Lower leg skin (tissue), 4 donors: ENCODE results near the gene CPLX3. TPM values are rescaled to one million over a fixed set of nuclear protein-coding genes. Genes with fewer than 3 reads are reported as not detected.

Source experiments
- DNase-seq, 2 donors: peaks; one replicate each; pipeline ENCODE4 v3.0.0-alpha.2; 2019; ENCODE audit warnings: low spot score in 2 of 2
- H3K4me3 ChIP-seq: fragments of 200-600 bp; sonication (generic); 2 replicates; pipeline ENCODE4 v1.5.1; 2017; ENCODE audit warnings: mild to moderate bottlenecking, low read depth; ENCODE audit not compliant: poor library complexity, severe bottlenecking
- CTCF ChIP-seq, 3 donors: fragments of 450-650 bp; IDR thresholded peaks; one replicate each; pipeline ENCODE4 v1.5.1; 2016; ENCODE audit warnings: antibody characterized with exemption in 3 of 3, mild to moderate bottlenecking in 3 of 3, moderate library complexity in 2 of 3
- POLR2A ChIP-seq, 2 donors: fragments of 450-650 bp; IDR thresholded peaks; one replicate each; pipeline ENCODE4 v1.6.1; 2016 to 2017; ENCODE audit warnings: antibody characterized with exemption in 2 of 2, mild to moderate bottlenecking in 1 of 2, moderate library complexity in 1 of 2
- WGBS, 2 donors: methylation state at CpG; one replicate each; pipeline ENCODE4 v1.1.5; 2018; 5-methylcytosine and 5-hydroxymethylcytosine counted together
- intact Hi-C: fragments of 100-400 bp; cut with DNase I; formaldehyde crosslinking; loops from one replicate; pipeline ENCODE4 v1.15.0; 2023; ENCODE audit warnings: low total_unique reads
- total RNA-seq, 4 donors: library from RNA; depleted of rRNA; stranded (reverse); fragments of >200 nt; gene quantifications; one replicate each; pipeline ENCODE4 v1.1.0, GENCODE V29; 2016

Gene CPLX3
- total RNA-seq, 4 donors from 2014 or later: 0.17 to 0.84 (median 0.28) TPM

- intact Hi-C loops: no loop called here
- TF ChIP-seq POLR2A (IDR thresholded peaks at IDR 0.05) (no peak), CTCF (IDR thresholded peaks at IDR 0.05) (no peak)
- no peak for DNase-seq
- 78 to 86% methylated on average over 15 of the region's 15 CpGs for WGBS, 2 donors
- no peak overlapping the region for H3K4me3 ChIP-seq
Observed at GRCh38 chr15:74837482-74838136, 11.2 kb downstream of the CPLX3 start.

GRCh38 chr15:74838137-74838516 lies 11.7 kb downstream of the CPLX3 start:
- no peak for DNase-seq
- no peak overlapping the region for H3K4me3 ChIP-seq
- no peak for TF ChIP-seq CTCF (IDR thresholded peaks at IDR 0.05)
- no peak for TF ChIP-seq POLR2A (IDR thresholded peaks at IDR 0.05)
- WGBS, 2 donors: 88 to 97% methylated on average over 7 to 10 of the region's 10 CpGs
- intact Hi-C loops: no loop called here

- TF ChIP-seq POLR2A (IDR thresholded peaks at IDR 0.05) (no peak), CTCF (IDR thresholded peaks at IDR 0.05) (no peak)
- no peak for DNase-seq
- H3K4me3 ChIP-seq: no peak overlapping the region
- whole genome bisulfite sequencing, 2 donors: 88 to 89% methylated on average over 11 of the region's 11 CpGs
- intact Hi-C loops: no loop called here
Observed at GRCh38 chr15:74838746-74839525, 12.5 kb downstream of the CPLX3 start.

- no peak for TF ChIP-seq POLR2A (IDR thresholded peaks at IDR 0.05)
- TF ChIP-seq CTCF (IDR thresholded peaks at IDR 0.05): no peak
- 86% methylated on average over 31 of the region's 31 CpGs for WGBS, 2 donors
- no peak overlapping the region for H3K4me3 ChIP-seq
- no peak for DNase-seq
- intact Hi-C loops: loop anchor here (10.0 kb wide), 1 partner anchor 55 kb away; the partner anchor contains the start of gene MPI
Observed at GRCh38 chr15:74839526-74840395, 13.3 kb downstream of the CPLX3 start.

- WGBS, 2 donors: 79 to 86% methylated on average over 9 of the region's 9 CpGs
- intact Hi-C loops: loop anchor here (10.0 kb wide), 1 partner anchor 54 kb away; the partner anchor contains the start of gene MPI
- DNase-seq: no peak
- H3K4me3 ChIP-seq: no peak overlapping the region
- TF ChIP-seq POLR2A (IDR thresholded peaks at IDR 0.05) (no peak), CTCF (IDR thresholded peaks at IDR 0.05) (no peak)
Observed at GRCh38 chr15:74840851-74841775, 14.7 kb downstream of the CPLX3 start.
